Measurements from ENCODE around the gene PRUNE2.

GRCh38 chr9:76729116-76729515 lies 176.8 kb downstream of the PRUNE2 start:
- TF ChIP-seq EZH2phosphoT487 (IDR thresholded peaks at IDR 0.05; ENCODE audit: borderline replicate concordance, low read length), result no peak
- no peak for TF ChIP-seq CTCF (IDR thresholded peaks at IDR 0.05; ENCODE audit: low read depth, low read length, poor library complexity, severe bottlenecking)
